ENCODE results near the gene P2RY2. TPM values are rescaled to one million over a fixed set of nuclear protein-coding genes. Genes with fewer than 3 reads are reported as not detected.

Gene P2RY2
- total and polyA plus RNA-seq, 7 donors = 18.7 to 90.9 (median 44.2) TPM

DNA sequence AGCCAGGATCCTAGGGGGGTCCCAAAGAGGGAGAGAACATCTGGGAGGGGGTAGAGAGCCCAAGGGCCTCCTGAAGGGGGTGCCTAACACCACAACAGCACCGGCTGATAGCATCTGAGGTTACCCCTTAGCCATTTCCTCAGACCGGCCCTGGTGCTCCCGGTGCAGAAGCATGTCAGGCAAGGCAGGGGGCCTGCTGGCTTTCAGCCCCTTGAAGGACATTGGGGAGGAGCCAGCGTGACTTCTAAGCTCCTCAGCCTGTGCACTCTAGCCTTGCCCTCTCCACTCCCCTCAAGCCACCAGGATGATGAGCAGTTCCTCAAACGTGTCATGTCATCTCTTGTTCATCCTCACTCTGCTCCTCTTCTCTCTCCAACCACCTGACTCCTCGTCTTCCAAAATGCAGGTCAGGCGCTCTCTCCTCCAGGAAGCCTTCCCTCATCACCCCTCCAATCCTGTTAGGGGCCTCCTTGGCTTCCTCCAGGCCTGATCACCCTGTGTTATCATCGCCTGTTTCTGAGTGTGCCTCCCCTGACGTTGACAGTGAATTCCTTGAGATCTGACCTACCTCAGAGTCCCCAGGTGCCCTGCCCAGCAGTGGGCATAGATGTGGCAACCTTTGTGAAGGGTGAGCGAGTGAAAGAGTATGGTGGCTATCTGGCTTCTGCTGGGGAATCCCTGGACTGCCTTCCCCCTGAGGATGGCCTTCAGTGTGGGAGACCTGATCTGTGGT is 6.1 kb downstream of the P2RY2 start:
- DNase-seq (peak in 1 of 2 donors; percentile 24), ATAC-seq (peak in 1 of 4 donors; percentile 6)
- Histone ChIP-seq H3K27ac (peak overlapping the region; percentile 21), H3K27me3 (ENCODE audit: insufficient read depth in 3 of 3, low read length in 2 of 3) (no peaks in the 10 kb centered on the region), H3K9me3 (no peaks in the 10 kb centered on the region), H3K4me3 (no peak overlapping the region), H3K36me3 (ENCODE audit: insufficient read depth in 1 of 2, low read depth in 1 of 2) (peaks cover 0 to 18% of the 10 kb centered on the region in 2 donors), H3K4me1 (peaks cover 57% of the 10 kb centered on the region)
- TF ChIP-seq, protein P1, sequence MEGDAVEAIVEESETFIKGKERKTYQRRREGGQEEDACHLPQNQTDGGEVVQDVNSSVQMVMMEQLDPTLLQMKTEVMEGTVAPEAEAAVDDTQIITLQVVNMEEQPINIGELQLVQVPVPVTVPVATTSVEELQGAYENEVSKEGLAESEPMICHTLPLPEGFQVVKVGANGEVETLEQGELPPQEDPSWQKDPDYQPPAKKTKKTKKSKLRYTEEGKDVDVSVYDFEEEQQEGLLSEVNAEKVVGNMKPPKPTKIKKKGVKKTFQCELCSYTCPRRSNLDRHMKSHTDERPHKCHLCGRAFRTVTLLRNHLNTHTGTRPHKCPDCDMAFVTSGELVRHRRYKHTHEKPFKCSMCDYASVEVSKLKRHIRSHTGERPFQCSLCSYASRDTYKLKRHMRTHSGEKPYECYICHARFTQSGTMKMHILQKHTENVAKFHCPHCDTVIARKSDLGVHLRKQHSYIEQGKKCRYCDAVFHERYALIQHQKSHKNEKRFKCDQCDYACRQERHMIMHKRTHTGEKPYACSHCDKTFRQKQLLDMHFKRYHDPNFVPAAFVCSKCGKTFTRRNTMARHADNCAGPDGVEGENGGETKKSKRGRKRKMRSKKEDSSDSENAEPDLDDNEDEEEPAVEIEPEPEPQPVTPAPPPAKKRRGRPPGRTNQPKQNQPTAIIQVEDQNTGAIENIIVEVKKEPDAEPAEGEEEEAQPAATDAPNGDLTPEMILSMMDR (IDR thresholded peaks at IDR 0.05) = no peak
- WGBS, 3 donors = 57 to 72% (median 64%) methylated on average over 10 of the region's 10 CpGs
- intact Hi-C loops (cut with DNase I) = no loop called here

DNA sequence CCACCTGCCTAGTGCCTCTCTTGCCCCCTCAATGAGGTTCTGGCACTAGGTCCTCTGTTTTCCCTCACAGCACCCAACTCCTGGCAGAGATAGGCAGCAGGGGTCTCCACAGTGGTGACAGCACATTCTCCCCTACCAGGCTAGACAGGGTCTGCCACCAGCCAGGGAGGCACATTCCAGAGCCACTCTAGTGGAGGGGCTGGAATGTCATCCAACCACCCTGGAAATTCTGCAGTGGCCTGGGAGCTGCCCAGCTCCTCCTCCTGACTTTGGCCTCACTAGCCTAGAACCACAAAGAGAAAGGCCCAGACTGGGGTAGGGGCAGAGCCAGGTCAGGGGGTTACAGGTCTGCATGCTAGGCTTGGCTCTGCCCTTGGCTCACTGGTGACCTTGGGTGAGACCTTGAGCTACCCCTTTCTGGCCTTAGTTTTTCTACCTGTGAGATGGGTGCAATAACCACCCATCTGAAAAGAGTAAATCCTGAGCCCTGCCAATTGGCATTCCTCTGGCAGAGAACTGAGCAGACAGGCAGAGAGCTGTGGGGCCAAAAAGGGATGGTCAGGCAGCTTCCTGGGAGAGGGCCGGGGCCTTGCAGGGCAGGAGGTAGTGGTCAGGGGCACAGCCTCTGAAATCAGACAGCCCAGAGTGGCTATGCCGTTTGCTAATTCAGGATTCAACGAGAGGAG is 7.1 kb downstream of the P2RY2 start:
- intact Hi-C loops (cut with DNase I) = no loop called here
- H3K36me3 ChIP-seq (ENCODE audit: insufficient read depth in 1 of 2, low read depth in 1 of 2) = peaks cover 0 to 23% of the 10 kb centered on the region in 2 donors
- no peaks in the 10 kb centered on the region for H3K9me3 ChIP-seq
- ATAC-seq = peak in 1 of 4 donors; percentile 4
- no peaks in the 10 kb centered on the region for H3K27me3 ChIP-seq (ENCODE audit: insufficient read depth in 3 of 3, low read length in 2 of 3)
- peaks cover 50% of the 10 kb centered on the region for H3K4me1 ChIP-seq
- H3K27ac ChIP-seq = peak overlapping the region; percentile 21
- H3K4me3 ChIP-seq = no peak overlapping the region
- peak in 1 of 2 donors; percentile 33 for DNase-seq
- 41 to 63% (median 51%) methylated on average over 3 of the region's 3 CpGs for WGBS, 3 donors
- TF ChIP-seq, protein P1 (IDR thresholded peaks at IDR 0.05) = no peak

DNA sequence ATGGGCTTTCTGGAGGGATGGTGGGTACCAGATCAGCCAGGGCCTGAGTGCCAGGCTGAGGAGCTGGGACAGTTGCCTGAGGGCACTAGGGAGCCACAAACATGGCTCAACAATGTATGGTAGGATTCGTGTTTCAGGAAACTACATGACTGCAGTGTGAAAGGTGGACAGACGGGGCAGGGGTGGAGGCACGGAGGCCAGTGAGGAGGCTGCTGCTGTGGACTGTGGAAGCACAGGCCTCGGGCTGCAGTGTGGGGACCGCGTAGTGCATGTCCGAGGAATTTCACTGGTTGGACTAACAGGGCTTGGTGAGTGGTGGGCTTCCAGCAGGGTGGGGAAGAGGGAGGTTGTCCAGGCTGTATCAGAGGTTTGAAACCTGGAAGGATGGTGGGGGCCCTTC is 7.8 kb downstream of the P2RY2 start:
- H3K9me3 ChIP-seq = no peaks in the 10 kb centered on the region
- H3K27ac ChIP-seq = peak overlapping the region; percentile 21
- TF ChIP-seq, protein P1 (IDR thresholded peaks at IDR 0.05) = no peak
- H3K4me3 ChIP-seq = no peak overlapping the region
- WGBS, 3 donors = 84 to 87% (median 86%) methylated on average over 7 of the region's 7 CpGs
- DNase-seq = peak in 1 of 2 donors; percentile 26
- H3K4me1 ChIP-seq = peaks cover 45% of the 10 kb centered on the region
- intact Hi-C loops (cut with DNase I) = no loop called here
- peaks cover 0 to 24% of the 10 kb centered on the region in 2 donors for H3K36me3 ChIP-seq (ENCODE audit: insufficient read depth in 1 of 2, low read depth in 1 of 2)
- no peak for ATAC-seq
- H3K27me3 ChIP-seq (ENCODE audit: insufficient read depth in 3 of 3, low read length in 2 of 3) = no peaks in the 10 kb centered on the region

DNA sequence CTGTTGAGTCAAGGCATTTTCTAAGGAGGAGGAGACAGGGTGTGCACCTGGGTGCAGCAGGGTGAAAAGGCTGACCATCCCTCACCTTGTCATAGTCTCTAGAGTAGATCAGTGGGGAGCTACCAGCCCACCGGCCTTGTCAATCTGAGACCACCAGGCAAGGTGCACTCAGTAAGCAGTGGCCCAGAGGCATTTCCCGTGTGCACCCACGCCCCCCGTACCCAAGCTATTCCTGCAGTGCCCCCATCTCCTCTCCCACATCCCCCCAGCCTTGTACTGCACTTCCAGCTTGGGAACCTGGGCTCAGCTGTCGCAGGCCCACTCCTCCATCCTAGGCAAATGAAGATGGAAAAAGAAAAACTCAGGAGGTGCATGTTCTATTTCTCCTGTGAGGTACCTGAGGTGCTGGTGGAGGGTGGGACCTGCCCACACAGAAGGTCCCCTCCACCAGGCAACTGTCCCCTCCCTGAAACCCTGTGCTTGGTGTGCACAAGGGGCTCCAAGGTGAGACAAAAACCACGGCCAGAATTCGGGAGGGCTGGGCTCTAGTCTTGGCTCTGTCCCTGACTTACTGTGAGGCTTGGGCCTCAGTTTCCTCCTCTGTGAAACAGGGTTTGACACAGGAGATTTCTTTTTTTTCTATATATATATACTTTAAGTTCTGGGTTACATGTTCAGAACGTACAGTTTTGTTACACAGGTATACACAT is 8.4 kb downstream of the P2RY2 start:
- DNase-seq (peak in 1 of 2 donors; percentile 34), ATAC-seq (no peak)
- 72 to 87% (median 76%) methylated on average over 8 of the region's 8 CpGs for WGBS, 3 donors
- Histone ChIP-seq H3K36me3 (ENCODE audit: insufficient read depth in 1 of 2, low read depth in 1 of 2) (peaks cover 0 to 24% of the 10 kb centered on the region in 2 donors), H3K4me1 (peaks cover 39% of the 10 kb centered on the region), H3K27ac (no peak overlapping the region), H3K4me3 (no peak overlapping the region), H3K9me3 (no peaks in the 10 kb centered on the region), H3K27me3 (ENCODE audit: insufficient read depth in 3 of 3, low read length in 2 of 3) (no peaks in the 10 kb centered on the region)
- intact Hi-C loops (cut with DNase I) = no loop called here
- TF ChIP-seq, protein P1 (IDR thresholded peaks at IDR 0.05) = no peak

All from psoas muscle (tissue), 8 donors.